ENCODE results near the gene KLHL26.

The KLHL26 gene

GRCh38 chr19:18685597-18686190, 48.9 kb downstream of the KLHL26 start:
- no peak for DNase-seq (ENCODE audit: low read depth in 2 of 2)

GRCh38 chr19:18687740-18688465, 51.1 kb downstream of the KLHL26 start:
- no peak for DNase-seq (ENCODE audit: low read depth in 2 of 2)

GRCh38 chr19:18696023-18696422, 59.2 kb downstream of the KLHL26 start:
- DNase-seq (ENCODE audit: low read depth in 2 of 2) = no peak

- no peak for DNase-seq (ENCODE audit: low read depth in 2 of 2)
Observed at GRCh38 chr19:18697680-18698079, 60.9 kb downstream of the KLHL26 start.

- DNase-seq (ENCODE audit: low read depth in 2 of 2) = no peak
Observed at GRCh38 chr19:18698321-18699167, 61.7 kb downstream of the KLHL26 start.

GRCh38 chr19:18699403-18700054, 62.7 kb downstream of the KLHL26 start:
- DNase-seq (ENCODE audit: low read depth in 2 of 2) = no peak

- DNase-seq (ENCODE audit: low read depth in 2 of 2) = peak; percentile 49
Observed at GRCh38 chr19:18700501-18701249, 63.8 kb downstream of the KLHL26 start.

- no peak for DNase-seq (ENCODE audit: low read depth in 2 of 2)
Observed at GRCh38 chr19:18701250-18701608, 64.4 kb downstream of the KLHL26 start.

GRCh38 chr19:18704054-18704453, 67.2 kb downstream of the KLHL26 start:
- no peak for DNase-seq (ENCODE audit: low read depth in 2 of 2)

- no peak for DNase-seq (ENCODE audit: low read depth in 2 of 2)
Observed at GRCh38 chr19:18704971-18705370, 68.1 kb downstream of the KLHL26 start.

- no peak for DNase-seq (ENCODE audit: low read depth in 2 of 2)
Observed at GRCh38 chr19:18708452-18709231, 71.8 kb downstream of the KLHL26 start.

GRCh38 chr19:18709546-18709945, 72.7 kb downstream of the KLHL26 start:
- DNase-seq (ENCODE audit: low read depth in 2 of 2) = no peak

GRCh38 chr19:18710186-18710585, 73.4 kb downstream of the KLHL26 start:
- DNase-seq (ENCODE audit: low read depth in 2 of 2) = no peak

GRCh38 chr19:18710996-18711751, 74.3 kb downstream of the KLHL26 start:
- DNase-seq (ENCODE audit: low read depth in 2 of 2) = no peak

- no peak for DNase-seq (ENCODE audit: low read depth in 2 of 2)
Observed at GRCh38 chr19:18711893-18712292, 75.1 kb downstream of the KLHL26 start.

- no peak for DNase-seq (ENCODE audit: low read depth in 2 of 2)
Observed at GRCh38 chr19:18712981-18713380, 76.2 kb downstream of the KLHL26 start.

- DNase-seq (ENCODE audit: low read depth in 2 of 2) = no peak
Observed at GRCh38 chr19:18713550-18714117, 76.8 kb downstream of the KLHL26 start.

GRCh38 chr19:18715416-18715815, 78.6 kb downstream of the KLHL26 start:
- no peak for DNase-seq (ENCODE audit: low read depth in 2 of 2)

- no peak for DNase-seq (ENCODE audit: low read depth in 2 of 2)
Observed at GRCh38 chr19:18716857-18717256, 80.0 kb downstream of the KLHL26 start.

- DNase-seq (ENCODE audit: low read depth in 2 of 2) = no peak
Observed at GRCh38 chr19:18717601-18718000, 80.8 kb downstream of the KLHL26 start.
